ENCODE measurements around the gene MAP1LC3C.
A peak's percentile ranks its signal among the peaks of the same experiment; 100 is the strongest.

The MAP1LC3C gene

DNA sequence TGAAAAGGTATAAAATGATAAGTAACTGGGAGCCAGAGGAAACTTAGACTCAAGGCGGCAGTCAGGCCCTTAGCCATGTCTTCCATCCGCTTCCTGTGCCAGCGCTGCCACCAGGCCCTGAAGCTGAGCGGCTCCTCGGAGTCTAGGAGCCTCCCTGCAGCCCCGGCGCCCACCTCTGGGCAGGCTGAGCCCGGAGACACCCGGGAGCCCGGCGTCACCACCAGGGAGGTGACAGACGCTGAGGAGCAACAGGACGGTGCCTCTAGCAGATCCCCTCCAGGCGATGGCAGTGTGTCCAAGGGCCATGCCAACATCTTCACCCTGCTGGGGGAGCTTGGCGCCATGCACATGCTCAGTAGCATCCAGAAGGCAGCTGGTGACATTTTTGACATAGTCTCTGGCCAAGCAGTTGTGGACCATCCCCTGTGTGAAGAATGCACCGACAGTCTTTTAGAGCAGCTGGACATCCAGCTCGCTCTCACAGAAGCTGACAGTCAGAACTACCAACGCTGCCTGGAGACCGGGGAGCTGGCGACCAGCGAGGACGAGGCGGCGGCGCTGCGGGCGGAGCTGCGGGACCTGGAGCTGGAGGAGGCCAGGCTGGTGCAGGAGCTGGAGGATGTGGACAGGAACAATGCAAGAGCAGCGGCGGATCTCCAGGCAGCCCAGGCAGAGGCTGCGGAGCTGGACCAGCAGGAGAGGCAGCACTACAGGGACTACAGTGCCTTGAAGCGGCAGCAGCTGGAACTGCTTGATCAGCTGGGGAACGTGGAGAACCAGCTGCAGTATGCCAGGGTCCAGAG, 41.0 kb downstream of the MAP1LC3C start, which contains the start of gene BECN2:
BECN2 (plus strand) TSS at position 76 of the 803 bp plus-strand sequence; CDS start at position 76, 0 bp downstream.
- Histone ChIP-seq H3K4me3 (ENCODE audit: severe bottlenecking) (no peak within 1 kb of the TSS), H3K27ac (ENCODE audit: poor library complexity, severe bottlenecking) (no peak within 1 kb of the TSS), H3K36me3 (ENCODE audit: low read depth) (no peaks in the 10 kb centered on the region), H3K9me3 (ENCODE audit: severe bottlenecking) (no peaks in the 10 kb centered on the region), H3K4me1 (ENCODE audit: insufficient read depth, poor library complexity, severe bottlenecking) (no peaks in the 10 kb centered on the region), H3K27me3 (ENCODE audit: insufficient read depth, poor library complexity, severe bottlenecking) (no peaks in the 10 kb centered on the region)
- peak; percentile 40 for DNase-seq (ENCODE audit: low spot score)
- ATAC-seq (ENCODE audit: low read depth) = no peak
- TF ChIP-seq, protein P1, sequence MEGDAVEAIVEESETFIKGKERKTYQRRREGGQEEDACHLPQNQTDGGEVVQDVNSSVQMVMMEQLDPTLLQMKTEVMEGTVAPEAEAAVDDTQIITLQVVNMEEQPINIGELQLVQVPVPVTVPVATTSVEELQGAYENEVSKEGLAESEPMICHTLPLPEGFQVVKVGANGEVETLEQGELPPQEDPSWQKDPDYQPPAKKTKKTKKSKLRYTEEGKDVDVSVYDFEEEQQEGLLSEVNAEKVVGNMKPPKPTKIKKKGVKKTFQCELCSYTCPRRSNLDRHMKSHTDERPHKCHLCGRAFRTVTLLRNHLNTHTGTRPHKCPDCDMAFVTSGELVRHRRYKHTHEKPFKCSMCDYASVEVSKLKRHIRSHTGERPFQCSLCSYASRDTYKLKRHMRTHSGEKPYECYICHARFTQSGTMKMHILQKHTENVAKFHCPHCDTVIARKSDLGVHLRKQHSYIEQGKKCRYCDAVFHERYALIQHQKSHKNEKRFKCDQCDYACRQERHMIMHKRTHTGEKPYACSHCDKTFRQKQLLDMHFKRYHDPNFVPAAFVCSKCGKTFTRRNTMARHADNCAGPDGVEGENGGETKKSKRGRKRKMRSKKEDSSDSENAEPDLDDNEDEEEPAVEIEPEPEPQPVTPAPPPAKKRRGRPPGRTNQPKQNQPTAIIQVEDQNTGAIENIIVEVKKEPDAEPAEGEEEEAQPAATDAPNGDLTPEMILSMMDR (IDR thresholded peaks at IDR 0.05; ENCODE audit: poor library complexity, severe bottlenecking) = no peak

DNA sequence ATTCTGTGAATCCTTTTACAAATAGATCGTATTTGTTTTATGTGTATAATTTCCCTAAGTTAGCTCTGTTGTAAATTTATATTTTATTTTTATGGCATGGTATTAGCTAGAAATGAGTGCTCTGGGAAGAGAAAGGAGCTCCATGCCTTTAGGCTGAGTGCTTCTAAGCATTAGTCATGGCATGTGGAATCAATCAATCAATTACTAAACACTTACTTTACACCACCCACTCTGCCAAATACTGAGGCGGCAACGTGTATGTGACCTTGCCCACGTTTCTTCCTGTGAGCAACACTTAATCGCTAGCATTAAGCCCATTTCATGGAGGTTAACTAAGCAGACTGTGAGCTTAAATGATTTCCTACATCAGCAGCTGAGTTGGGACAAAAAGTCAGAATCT, 48.5 kb downstream of the MAP1LC3C start:
- ATAC-seq (ENCODE audit: low read depth) (peak; percentile 83), DNase-seq (ENCODE audit: low spot score) (no peak)
- TF ChIP-seq, protein P1 (IDR thresholded peaks at IDR 0.05; ENCODE audit: poor library complexity, severe bottlenecking) = no peak
- H3K4me3 ChIP-seq (ENCODE audit: severe bottlenecking) = no peak overlapping the region
- H3K36me3 ChIP-seq (ENCODE audit: low read depth) = no peaks in the 10 kb centered on the region
- no peaks in the 10 kb centered on the region for H3K9me3 ChIP-seq (ENCODE audit: severe bottlenecking)
- no peak overlapping the region for H3K27ac ChIP-seq (ENCODE audit: poor library complexity, severe bottlenecking)
- H3K4me1 ChIP-seq (ENCODE audit: insufficient read depth, poor library complexity, severe bottlenecking) = peaks cover 7% of the 10 kb centered on the region
- no peaks in the 10 kb centered on the region for H3K27me3 ChIP-seq (ENCODE audit: insufficient read depth, poor library complexity, severe bottlenecking)

DNA sequence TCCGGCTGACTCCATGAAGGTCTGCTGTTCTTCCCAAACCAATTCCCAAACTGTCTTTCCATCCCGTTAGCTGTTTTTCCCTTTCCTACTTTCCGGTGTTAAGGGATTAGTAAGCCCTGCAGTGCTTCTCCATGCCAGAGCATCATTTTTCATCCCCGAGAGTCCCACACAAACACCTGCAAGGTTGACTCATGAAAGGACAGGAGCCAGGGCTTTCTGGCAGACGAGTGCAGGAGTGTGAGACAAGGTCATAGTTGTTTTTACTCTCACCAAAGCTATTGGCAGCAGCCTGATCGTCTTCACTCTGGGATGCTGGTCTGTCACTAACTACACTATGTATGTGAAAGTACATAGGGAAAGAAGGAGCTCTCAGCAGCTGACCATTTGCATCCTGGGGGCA, 51.5 kb downstream of the MAP1LC3C start:
- no peak for ATAC-seq (ENCODE audit: low read depth)
- no peak overlapping the region for H3K27ac ChIP-seq (ENCODE audit: poor library complexity, severe bottlenecking)
- no peaks in the 10 kb centered on the region for H3K36me3 ChIP-seq (ENCODE audit: low read depth)
- H3K27me3 ChIP-seq (ENCODE audit: insufficient read depth, poor library complexity, severe bottlenecking) = no peaks in the 10 kb centered on the region
- TF ChIP-seq, protein P1 (IDR thresholded peaks at IDR 0.05; ENCODE audit: poor library complexity, severe bottlenecking) = no peak
- H3K4me3 ChIP-seq (ENCODE audit: severe bottlenecking) = no peak overlapping the region
- peaks cover 7% of the 10 kb centered on the region for H3K4me1 ChIP-seq (ENCODE audit: insufficient read depth, poor library complexity, severe bottlenecking)
- H3K9me3 ChIP-seq (ENCODE audit: severe bottlenecking) = no peaks in the 10 kb centered on the region
- no peak for DNase-seq (ENCODE audit: low spot score)
